Measurements from ENCODE around the gene CLCN7. TPM values are rescaled to one million over a fixed set of nuclear protein-coding genes. Genes with fewer than 3 reads are reported as not detected.

CLCN7 gene
- total RNA-seq, 2 donors from 2014 or later = 43.3 to 47.0 TPM

- no peak overlapping the region for H3K4me3 ChIP-seq
- no peaks in the 10 kb centered on the region for H3K4me1 ChIP-seq (ENCODE audit: control insufficient read depth in 1 of 2, low read depth in 2 of 2)
- no peak for TF ChIP-seq CTCF (IDR thresholded peaks at IDR 0.05)
- H3K36me3 ChIP-seq = peaks cover 51% of the 10 kb centered on the region
- no peak for ATAC-seq (ENCODE audit: insufficient number of reproducible peaks, low FRiP score, low read depth)
- no peaks in the 10 kb centered on the region for H3K27me3 ChIP-seq (replicated peaks; ENCODE audit: insufficient read depth)
- H3K27ac ChIP-seq = no peak overlapping the region
- no peak for DNase-seq (ENCODE audit: low spot score)
- H3K9me3 ChIP-seq = no peaks in the 10 kb centered on the region
Observed at GRCh38 chr16:1449201-1449788, 25.5 kb downstream of the CLCN7 start.

DNA sequence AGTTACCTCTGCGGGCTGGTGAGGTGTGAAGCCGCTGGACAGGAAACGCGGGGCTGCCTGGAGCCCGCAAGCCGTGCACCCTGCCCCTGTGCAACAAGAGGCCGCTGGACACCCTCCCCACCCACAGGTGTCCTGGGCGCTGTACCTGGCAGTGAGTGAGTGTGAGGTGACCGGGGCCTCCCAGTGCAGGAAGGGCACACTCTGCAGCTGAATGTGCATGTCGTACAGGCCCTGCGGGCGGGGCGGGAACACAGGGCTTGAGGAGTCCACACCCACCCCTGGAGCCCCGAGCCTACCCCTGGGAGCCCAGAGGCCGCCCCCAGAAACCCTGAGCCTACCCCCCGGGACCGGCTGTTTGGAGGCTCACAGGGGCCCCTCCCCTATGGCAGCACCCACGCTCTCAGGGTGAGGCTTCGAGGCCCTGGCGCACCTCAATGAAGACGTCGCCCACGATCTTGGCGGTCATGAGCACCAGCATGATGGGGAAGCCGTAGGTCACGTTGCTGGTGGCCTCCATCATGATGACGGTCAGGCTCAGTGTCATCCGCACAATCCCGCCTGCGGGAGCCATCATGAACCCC, 26.2 kb downstream of the CLCN7 start:
- no peaks in the 10 kb centered on the region for H3K4me1 ChIP-seq (ENCODE audit: control insufficient read depth in 1 of 2, low read depth in 2 of 2)
- H3K4me3 ChIP-seq = no peak overlapping the region
- no peak for DNase-seq (ENCODE audit: low spot score)
- H3K9me3 ChIP-seq = no peaks in the 10 kb centered on the region
- ATAC-seq (ENCODE audit: insufficient number of reproducible peaks, low FRiP score, low read depth) = no peak
- TF ChIP-seq CTCF (IDR thresholded peaks at IDR 0.05) = no peak
- peaks cover 45% of the 10 kb centered on the region for H3K36me3 ChIP-seq
- no peak overlapping the region for H3K27ac ChIP-seq
- no peaks in the 10 kb centered on the region for H3K27me3 ChIP-seq (replicated peaks; ENCODE audit: insufficient read depth)

DNA sequence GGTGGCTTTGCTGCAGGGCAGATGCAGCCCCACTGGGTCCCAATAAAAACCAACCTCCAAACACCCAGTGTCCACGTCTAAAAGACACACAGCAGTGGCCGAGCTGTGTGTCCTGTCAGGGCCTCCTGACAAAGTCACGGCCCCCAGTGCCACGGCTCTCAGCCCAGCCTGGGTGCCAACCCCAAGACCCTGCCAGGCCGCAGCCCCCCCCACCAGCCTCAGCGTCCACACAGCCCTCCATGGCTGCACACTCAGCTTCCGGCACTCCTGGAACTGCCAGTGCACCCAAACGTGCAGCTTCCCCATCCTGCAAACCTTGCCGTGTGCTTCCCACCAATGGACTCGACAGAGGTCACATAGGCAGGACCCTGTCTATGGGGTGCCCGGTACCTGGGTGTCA, 26.9 kb downstream of the CLCN7 start:
- peaks cover 39% of the 10 kb centered on the region for H3K36me3 ChIP-seq

GRCh38 chr16:1446296-1447080, 28.3 kb downstream of the CLCN7 start:
- DNase-seq (ENCODE audit: low spot score) (no peak), ATAC-seq (ENCODE audit: insufficient number of reproducible peaks, low FRiP score, low read depth) (no peak)
- Histone ChIP-seq H3K4me3 (no peak overlapping the region), H3K27me3 (replicated peaks; ENCODE audit: insufficient read depth) (no peaks in the 10 kb centered on the region), H3K27ac (no peak overlapping the region), H3K4me1 (ENCODE audit: control insufficient read depth in 1 of 2, low read depth in 2 of 2) (no peaks in the 10 kb centered on the region), H3K36me3 (peaks cover 26% of the 10 kb centered on the region), H3K9me3 (no peaks in the 10 kb centered on the region)
- no peak for TF ChIP-seq CTCF (IDR thresholded peaks at IDR 0.05)

More for the DNA sequence above, 26.9 kb downstream of the CLCN7 start:
- Histone ChIP-seq H3K27ac (no peak overlapping the region), H3K9me3 (no peaks in the 10 kb centered on the region), H3K27me3 (replicated peaks; ENCODE audit: insufficient read depth) (no peaks in the 10 kb centered on the region), H3K4me3 (no peak overlapping the region), H3K4me1 (ENCODE audit: control insufficient read depth in 1 of 2, low read depth in 2 of 2) (no peaks in the 10 kb centered on the region)
- DNase-seq (ENCODE audit: low spot score) (no peak), ATAC-seq (ENCODE audit: insufficient number of reproducible peaks, low FRiP score, low read depth) (no peak)
- no peak for TF ChIP-seq CTCF (IDR thresholded peaks at IDR 0.05)

DNA sequence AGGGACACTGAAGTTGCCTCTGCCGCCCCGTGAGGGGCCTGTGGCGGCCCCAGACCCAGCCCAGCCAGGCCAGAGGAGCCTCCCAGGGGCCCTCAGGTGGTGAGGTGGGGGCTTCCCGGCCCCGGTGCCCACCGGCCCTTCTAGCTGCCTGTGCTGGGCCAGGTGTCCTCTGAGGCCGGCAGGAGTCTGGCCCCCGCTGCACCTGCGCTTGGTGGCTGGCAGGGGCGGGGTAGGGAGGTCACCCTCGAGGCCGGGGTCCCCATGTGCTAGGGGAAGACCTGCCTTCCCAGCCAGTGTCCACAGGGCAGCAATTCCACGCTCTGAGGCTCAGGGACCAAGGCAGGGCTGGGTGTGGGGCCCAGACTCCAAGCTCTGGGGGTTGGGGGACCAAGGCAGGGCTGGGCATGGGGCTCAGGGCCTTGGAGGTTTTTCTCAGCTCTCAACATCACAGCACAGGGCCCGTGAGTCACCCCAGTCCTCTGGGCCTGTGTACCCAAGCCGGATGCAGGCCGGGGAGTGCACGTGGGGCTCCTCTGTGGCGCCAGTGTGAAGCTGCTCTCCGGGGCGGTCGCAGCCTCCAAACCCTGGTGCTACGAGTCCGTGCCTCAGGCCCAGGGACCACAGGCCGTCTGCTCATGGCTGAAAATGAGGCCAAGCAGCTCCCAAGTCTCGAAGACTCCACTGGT, 29.2 kb downstream of the CLCN7 start:
- H3K27me3 ChIP-seq (replicated peaks; ENCODE audit: insufficient read depth) = no peaks in the 10 kb centered on the region
- no peak for TF ChIP-seq CTCF (IDR thresholded peaks at IDR 0.05)
- DNase-seq (ENCODE audit: low spot score) = no peak
- no peak overlapping the region for H3K4me3 ChIP-seq
- no peak overlapping the region for H3K27ac ChIP-seq
- no peak for ATAC-seq (ENCODE audit: insufficient number of reproducible peaks, low FRiP score, low read depth)
- H3K36me3 ChIP-seq = peaks cover 21% of the 10 kb centered on the region
- H3K9me3 ChIP-seq = no peaks in the 10 kb centered on the region
- no peaks in the 10 kb centered on the region for H3K4me1 ChIP-seq (ENCODE audit: control insufficient read depth in 1 of 2, low read depth in 2 of 2)

Data from thoracic aorta (tissue), 2 donors.